Measurements from ENCODE around the gene LRRC25.

The LRRC25 gene

GRCh38 chr19:18397242-18398202 lies at the start of gene LRRC25:
LRRC25 (minus strand) TSS chr19:18397622; CDS start chr19:18396963, 659 bp downstream.
- DNase-seq, result no peak

GRCh38 chr19:18446811-18447359 lies 49.5 kb upstream of the LRRC25 start:
- DNase-seq, result no peak

- no peak for DNase-seq
These were observed 48.9 kb upstream of the LRRC25 start for GRCh38 chr19:18446145-18446810.

- DNase-seq, result no peak
These were observed 48.0 kb upstream of the LRRC25 start for GRCh38 chr19:18445262-18445948.

GRCh38 chr19:18444513-18444912 lies 47.1 kb upstream of the LRRC25 start:
- DNase-seq, result no peak

- no peak for DNase-seq
These were observed 46.4 kb upstream of the LRRC25 start for GRCh38 chr19:18443831-18444230.

GRCh38 chr19:18443406-18443805 lies 46.0 kb upstream of the LRRC25 start:
- no peak for DNase-seq

- no peak for DNase-seq
These were observed 45.5 kb upstream of the LRRC25 start for GRCh38 chr19:18442941-18443340.

GRCh38 chr19:18441804-18442788 lies 44.7 kb upstream of the LRRC25 start:
- DNase-seq, result no peak

- no peak for DNase-seq
These were observed 43.7 kb upstream of the LRRC25 start for GRCh38 chr19:18440936-18441803.

- DNase-seq, result no peak
These were observed 43.0 kb upstream of the LRRC25 start for GRCh38 chr19:18440415-18440877.

- DNase-seq, result no peak
These were observed 42.5 kb upstream of the LRRC25 start for GRCh38 chr19:18439910-18440237.

- no peak for DNase-seq
These were observed 41.8 kb upstream of the LRRC25 start for GRCh38 chr19:18439025-18439909.

- DNase-seq, result no peak
These were observed 41.1 kb upstream of the LRRC25 start for GRCh38 chr19:18438331-18439024.

- peak; percentile 79 for DNase-seq
These were observed 40.3 kb upstream of the LRRC25 start, which contains the start of gene ISYNA1 for GRCh38 chr19:18437491-18438330. ISYNA1 (minus strand) TSS chr19:18438133; CDS start chr19:18437979, 154 bp downstream.

- peak; percentile 89 for DNase-seq
These were observed 39.5 kb upstream of the LRRC25 start for GRCh38 chr19:18436671-18437490.
